Muscle of arm (tissue), 14 donors: ENCODE measurements around the gene PSG4. TPM values are rescaled to one million over a fixed set of nuclear protein-coding genes. Genes with fewer than 3 reads are reported as not detected.
"Not testable (repeated sequence)": the region's sequence is repeated elsewhere in the genome, so short reads cannot be mapped to it uniquely, and the experiment has no call there.

Experiments used
- DNase-seq: peaks from one replicate; pipeline ENCODE4 v3.0.0-alpha.2; 2013
- long read RNA-seq, 11 donors: transcript quantifications; one replicate each; lab custom pipeline, GENCODE V29; 2026
- polyA plus RNA-seq, 12 donors: library from polyadenylated mRNA; unstranded; fragments of 120-200 nt; gene quantifications; one replicate each; pipeline ENCODE4 v1.2.1, GENCODE V29; 2013; ENCODE audit not compliant: insufficient read length in 12 of 12

Gene PSG4
- 1 to 10 TPM in 1 of 12 donors, under 1 TPM in 9, not detected in 2; 0.36 to 1.8 (median 0.67) TPM for polyA plus RNA-seq
- long read RNA-seq, donor 1, result 0 reads
- long read RNA-seq, donor 2, result 0 reads
- long read RNA-seq, donor 3, result 0 reads
- long read RNA-seq, donor 4, result 0 reads
- long read RNA-seq, donor 5, result 0 reads
- long read RNA-seq, donor 6, result 0 reads
- long read RNA-seq, donor 7, result 0 reads
- long read RNA-seq, donor 8, result 0 reads
- long read RNA-seq, donor 9, result 0 reads
- long read RNA-seq, donor 10, result 0 reads
- long read RNA-seq, donor 11, result 0 reads

DNA sequence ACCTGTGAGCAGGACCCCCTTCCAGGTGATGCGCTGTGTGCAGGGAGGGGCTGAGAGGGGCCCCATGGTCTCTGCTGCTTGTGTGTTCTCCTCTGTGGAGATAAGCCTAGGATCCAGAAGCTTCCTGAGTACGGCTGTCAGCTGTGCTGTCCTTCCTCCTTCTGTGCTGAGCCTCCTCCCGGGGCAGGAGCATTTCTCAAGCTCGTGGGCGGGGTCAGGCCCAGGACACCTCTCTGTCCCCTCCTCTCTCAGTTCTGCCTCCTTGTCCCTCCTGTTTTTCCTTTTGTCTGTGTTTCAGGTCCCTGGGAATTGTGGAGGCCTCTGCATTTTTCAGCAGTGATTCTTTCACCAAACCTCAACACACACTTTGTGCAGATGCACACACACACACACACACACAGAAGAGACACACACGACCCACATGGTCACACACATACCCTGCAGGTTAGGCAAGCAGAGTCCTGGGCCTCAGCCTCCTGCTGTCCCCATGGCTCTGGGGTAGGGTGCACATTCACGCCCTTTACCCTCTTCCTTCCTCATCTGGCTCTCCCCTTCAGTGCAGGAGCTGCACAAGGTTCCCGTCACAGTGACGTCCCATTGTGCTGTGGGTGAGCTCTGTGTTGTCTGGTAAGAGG is at the start of gene PSG4:
TSS of gene PSG4 (minus strand) at position 168 of the 635 bp plus-strand sequence. CDS start at position 66, 102 bp downstream.
- DNase-seq, result not testable (repeated sequence)

DNA sequence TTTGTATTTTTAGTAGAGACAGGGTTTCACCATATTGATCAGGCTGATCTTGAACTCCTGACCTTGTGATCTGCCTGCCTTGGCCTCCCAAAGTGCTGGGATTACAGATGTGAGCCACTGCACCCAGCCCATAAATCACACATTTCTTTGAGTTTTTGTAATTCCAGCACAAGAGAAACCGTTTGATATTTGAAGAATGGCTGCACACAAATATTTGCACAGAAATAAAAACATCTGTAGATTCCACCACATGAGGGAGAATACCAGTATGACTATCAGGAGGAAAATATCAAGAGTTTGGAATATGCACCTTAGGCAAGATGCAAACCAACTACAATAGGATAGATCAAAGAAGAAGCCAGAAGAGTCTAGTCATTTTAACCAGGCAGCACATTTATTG is 46.0 kb upstream of the PSG4 start:
- not testable (repeated sequence) for DNase-seq

DNA sequence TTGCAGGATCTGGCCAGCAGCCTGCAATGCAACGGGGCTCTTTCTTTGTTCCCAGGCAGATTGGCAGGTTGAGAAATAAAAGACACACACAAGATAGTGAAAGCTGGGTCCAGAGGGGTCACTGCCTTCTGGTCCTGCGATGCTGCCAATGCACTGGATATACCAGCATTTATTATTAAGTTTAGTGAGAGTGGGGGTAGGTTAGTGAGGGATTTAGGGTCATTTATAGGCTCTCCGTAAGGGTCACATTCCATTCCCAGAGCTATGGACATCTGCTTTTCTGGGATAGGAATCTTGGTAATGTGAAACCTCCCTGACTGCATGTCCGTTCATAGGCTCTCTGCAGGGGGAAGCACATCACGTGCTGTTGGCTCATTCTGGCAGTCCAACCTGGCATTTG is 44.9 kb upstream of the PSG4 start:
- not testable (repeated sequence) for DNase-seq

DNA sequence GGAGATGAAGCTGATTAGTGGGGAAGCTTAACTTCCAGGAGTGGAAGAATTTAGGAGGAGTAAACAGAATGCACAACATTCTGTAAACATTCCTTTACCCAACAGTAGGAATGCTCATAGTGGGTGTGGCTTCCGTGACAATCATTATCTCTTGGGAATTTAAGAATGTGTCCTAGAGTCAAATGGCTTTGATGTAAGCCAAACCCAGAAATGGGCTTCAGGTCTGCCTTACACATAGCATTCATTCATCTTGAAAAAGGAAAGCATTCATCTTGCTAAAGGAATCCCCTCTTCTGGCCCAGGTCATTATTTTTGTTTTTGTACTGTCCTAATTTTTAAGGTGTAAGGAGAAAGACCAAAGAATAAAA is 43.2 kb upstream of the PSG4 start:
- not testable (repeated sequence) for DNase-seq

DNA sequence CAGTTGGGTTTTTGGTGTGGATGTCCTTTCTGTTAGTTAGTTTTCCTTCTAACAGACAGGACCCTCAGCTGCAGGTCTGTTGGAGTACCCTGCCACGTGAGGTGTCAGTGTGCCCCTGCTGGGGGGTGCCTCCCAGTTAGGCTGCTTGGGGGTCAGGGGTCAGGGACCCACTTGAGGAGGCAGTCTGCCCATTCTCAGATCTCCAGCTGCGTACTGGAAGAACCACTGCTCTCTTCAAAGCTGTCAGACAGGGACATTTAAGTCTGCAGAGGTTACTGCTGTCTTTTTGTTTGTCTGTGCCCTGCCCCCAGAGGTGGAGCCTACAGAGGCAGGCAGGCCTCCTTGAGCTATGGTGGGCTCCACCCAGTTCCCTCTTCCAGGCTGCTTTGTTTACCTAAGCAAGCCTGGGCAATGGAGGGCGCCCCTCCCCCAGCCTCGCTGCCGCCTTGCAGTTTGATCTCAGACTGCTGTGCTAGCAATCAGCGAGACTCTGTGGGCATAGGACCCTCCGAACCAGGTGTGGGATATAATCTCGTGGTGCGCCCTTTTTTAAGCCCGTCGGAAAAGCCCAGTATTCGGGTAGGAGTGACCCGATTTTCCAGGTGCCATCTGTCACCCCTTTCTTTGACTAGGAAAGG is 41.9 kb upstream of the PSG4 start:
- DNase-seq, result not testable (repeated sequence)

DNA sequence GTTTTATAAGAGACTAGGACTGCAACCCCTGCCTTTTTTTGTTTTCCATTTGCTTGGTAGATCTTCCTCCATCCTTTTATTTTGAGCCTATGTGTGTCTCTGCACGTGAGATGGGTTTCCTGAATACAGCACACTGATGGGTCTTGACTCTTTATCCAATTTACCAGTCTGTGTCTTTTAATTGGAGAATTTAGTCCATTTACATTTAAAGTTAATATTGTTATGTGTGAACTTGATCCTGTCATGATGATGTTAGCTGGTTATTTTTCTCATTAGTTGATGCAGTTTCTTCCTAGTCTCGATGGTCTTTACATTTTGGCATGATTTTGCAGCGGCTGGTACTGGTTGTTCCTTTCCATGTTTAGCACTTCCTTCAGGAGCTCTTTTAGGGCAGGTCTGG is 40.4 kb upstream of the PSG4 start:
- DNase-seq, result not testable (repeated sequence)

DNA sequence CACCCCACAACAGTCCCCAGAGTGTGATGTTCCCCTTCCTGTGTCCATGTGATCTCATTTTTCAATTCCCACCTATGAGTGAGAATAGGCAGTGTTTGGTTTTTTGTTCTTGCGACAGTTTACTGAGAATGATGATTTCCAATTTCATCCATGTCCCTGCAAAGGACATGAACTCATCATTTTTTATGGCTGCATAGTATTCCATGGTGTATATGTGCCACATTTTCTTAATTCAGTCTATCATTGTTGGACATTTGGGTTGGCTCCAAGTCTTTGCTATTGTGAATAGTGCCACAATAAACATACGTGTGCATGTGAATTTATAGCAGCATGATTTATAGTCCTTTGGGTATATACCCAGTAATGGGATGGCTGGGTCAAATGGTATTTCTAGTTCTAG is 36.8 kb upstream of the PSG4 start:
- DNase-seq, result not testable (repeated sequence)

DNA sequence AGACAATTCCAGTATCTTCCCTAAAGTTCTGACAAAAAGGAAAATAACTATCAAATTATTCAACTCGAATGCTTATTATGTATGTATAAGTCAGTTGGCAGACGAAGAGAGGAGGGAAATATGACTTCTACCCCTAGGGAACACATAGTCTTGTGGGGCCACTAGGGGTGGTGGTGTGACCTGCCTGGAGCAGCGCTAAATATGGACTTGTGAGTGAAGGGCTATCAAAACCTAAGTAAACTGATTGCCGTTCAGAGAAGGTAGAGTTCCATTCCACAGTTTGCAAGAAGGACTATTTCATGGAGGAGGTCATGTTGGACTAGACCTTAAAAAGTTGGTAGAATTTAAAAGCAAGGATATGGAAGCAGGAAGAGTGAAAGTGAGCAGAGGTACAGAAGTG is 32.8 kb upstream of the PSG4 start:
- not testable (repeated sequence) for DNase-seq

DNA sequence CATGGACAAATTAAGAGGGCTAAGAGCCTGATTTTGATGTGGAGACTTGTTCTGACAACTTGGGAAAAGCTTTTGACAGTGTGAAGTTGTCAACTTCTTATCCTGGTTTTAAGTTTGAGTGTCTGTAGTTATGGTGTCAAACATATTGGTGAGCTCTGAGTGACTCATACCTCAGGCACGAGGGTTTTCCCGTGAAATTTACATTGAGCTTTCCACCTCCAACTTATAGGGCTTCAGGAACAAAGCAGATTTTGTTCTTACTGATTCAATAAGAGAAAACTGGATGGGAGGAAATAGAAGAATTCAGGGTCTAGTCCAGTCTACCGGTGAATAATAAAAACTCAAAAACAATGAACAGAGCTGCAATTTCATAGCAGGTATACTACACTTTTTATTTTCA is 30.2 kb upstream of the PSG4 start:
- DNase-seq, result not testable (repeated sequence)

DNA sequence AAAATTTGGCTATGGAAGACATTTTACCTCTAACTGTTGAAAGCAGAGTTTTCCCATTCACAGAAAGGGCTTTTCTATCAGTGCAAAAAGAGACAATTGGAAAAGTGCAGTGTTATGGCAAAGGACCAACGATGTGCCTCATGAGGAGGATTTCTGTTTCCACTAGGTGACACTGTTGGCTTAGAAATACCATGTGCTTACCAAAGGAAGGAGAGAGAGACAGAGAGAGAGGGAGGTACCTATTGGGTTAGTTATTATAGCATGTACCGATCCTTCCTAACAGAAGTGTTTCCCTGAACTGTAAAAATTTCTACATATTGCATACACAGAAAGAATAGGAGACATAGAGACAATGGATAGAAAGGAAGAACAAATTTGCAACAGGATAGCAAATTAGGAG is 23.9 kb upstream of the PSG4 start:
- DNase-seq, result no peak

DNA sequence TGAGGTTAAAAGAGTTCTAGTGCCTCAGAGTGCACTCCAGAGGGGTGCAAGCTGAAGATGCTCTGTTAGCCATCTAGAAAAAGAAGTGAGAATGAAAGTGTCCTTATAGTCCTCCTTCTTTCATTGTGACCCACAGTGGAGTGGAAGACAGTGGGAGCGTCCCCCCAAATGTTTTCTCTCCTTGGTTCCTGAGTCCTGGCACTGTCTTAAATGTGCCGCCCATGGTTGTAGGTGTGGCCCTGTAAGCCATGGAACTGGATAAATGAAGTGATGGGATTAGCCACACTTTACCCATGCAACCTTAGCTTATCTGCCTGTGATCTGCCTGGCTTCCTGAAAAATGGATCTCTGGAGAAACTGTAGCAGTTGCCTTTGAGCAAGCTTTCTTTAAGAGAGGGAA is 23.3 kb upstream of the PSG4 start:
- not testable (repeated sequence) for DNase-seq

DNA sequence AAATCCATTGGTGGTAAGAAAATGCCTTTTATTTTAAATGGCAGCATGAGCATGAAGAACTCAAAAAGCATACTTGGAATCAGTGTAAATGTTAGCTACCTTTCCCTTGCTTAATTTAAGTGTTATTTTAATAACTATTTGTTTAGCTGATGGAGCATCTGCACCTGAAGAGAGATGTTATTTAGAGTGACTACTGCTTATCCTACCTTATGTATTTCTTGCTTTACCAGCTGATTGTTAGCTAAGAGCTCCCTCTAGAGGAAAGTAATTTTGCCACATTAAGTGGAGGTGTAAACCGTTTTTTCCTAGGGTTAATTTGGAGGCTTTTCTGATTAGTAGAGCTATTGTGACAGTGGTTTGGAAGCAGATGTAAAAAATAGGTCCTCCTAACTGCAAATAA is 21.5 kb upstream of the PSG4 start:
- DNase-seq, result not testable (repeated sequence)

DNA sequence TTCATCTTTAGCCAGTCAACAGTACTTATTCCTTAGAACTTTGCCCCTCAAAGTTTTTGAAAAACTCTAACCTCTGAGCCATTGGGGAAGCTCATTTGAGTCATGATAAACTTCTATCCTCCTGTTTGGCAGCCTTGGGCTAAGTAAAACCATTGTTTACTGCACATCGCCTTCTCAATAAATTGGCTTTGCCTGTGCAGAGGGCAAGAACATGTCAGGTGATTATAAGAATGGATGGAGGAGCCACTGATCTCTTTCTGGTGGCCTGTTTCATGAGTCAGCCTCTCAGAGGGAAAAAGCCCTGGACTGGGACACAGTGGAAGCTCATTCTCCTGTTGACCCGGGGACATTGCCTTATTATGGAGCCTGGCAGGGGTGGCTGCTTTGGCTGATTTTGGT is 19.4 kb upstream of the PSG4 start:
- DNase-seq, result no peak

DNA sequence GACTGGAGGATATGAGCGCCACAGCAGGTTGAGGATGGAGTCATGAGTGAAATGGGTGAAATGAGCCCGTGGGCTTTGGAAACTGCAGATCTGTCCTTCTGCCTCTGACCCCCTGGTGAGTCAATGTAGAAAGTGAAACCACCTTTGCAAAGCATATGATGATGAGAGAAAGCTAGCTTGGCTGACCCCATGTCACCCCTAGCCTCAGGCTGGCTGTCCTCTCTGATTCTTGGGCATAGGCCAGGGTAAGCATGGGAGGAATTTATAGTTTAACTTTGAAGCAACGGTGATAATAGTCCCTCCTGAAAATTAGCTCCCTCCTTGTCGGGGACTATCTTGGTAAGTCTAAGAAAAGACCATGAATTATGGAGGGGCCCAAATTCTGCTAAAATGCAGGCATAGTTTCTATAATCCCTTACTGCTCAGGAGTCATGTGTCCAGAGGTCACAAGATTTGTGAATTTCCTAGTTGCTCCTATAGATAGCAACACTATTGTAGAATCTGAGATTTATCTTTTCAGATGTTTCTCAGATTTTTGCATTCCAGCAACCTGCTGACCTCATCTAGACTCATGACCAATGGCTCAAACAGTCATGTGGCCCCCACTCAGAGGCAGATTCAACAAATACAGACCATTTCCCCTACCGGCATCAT is 18.9 kb upstream of the PSG4 start:
- not testable (repeated sequence) for DNase-seq

DNA sequence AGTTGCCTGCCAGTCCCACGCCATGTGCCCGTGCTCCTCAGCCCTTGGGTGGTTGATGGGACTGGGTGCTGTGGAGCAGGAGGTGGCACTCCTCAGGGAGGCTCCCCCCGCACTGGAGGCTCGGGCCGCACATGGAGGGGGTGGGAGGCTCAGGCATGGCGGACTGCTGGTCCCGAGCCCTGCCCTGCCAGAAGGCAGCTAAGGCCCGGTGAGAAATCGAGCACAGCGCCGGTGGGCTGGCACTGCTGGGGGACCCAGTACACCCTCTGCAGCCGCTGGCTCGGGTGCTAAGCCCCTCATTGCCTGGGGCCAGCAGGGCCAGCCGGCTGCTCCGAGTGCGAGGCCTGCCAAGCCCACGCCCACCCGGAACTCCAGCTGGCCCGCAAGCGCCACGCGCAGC is 16.5 kb upstream of the PSG4 start:
- not testable (repeated sequence) for DNase-seq

DNA sequence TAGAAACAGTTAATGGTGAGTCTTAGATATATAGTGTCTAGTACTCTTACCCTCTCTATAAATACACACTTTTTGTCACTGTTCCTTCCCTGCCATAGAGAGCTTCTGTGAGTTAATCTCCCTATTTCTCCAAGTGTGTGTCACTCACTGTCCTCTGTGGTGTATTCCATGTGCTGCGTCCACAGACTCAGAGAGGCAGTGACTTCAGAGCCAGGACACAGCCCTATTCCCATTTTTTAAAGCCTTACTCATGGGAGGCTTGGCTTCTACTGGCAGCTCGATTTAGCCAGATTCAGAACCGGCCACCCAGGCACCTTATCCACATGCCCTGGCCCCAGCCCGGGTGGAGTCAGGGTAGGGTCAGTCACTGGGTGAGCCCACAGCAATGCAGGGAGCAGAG is 13.7 kb upstream of the PSG4 start:
- DNase-seq, result not testable (repeated sequence)

DNA sequence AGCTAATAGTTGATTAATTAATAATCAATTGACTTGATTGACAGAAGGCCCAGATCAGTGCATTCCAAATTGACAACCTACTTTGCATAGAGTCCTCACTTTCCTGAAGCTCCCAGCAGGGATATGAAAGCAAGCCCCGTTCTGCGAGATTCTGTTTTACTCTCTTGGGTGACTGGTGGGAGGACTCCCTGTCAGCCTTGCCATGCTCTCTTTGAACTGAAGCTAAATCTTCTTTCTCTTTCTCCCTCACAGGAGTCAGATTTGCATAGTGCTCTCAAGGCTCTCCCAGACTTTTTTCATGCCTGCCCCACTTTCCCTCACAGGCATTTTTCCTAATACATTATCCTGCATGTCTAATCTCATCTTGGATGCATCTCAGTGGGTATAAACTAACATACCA is 10.4 kb upstream of the PSG4 start:
- DNase-seq, result not testable (repeated sequence)

DNA sequence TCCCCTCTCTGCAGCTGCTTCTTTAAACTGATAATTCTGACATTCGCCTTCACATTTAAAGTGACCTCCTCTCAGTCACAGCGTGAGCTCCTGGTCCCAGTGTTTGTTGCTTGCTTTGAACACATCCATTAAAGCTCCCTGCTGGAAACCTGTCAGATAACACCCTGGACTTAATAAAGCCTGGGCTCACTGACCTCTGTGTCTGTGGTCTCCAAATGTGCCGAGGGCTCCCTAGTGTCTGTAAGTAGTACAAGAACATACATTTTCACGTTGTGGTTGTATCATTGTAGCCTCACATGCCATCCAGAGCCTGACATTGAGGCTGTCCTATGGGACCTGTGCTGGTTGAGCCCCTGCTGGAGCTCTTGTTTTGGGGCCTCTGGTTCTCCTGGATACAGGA is 2.6 kb upstream of the PSG4 start:
- DNase-seq, result no peak

DNA sequence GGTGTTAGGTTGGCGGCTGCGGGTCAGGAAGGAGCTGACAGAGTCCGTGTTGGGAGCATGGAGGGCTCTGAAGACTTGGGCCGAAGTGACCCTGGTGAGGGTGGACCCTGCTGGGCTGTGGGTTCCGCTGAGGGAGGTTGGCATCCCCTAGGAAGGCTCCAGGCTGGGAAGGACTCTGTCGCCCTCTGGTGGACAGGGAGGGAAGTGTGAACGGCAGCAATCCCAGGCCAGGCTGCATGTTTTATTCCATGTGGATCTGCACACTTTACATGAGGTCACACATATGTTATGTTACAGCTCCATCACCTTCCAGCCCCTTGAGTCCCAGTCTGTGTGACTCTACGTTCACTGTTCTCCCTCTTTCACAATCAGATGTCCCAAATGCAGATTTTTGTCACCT is 1.7 kb upstream of the PSG4 start:
- DNase-seq, result not testable (repeated sequence)

DNA sequence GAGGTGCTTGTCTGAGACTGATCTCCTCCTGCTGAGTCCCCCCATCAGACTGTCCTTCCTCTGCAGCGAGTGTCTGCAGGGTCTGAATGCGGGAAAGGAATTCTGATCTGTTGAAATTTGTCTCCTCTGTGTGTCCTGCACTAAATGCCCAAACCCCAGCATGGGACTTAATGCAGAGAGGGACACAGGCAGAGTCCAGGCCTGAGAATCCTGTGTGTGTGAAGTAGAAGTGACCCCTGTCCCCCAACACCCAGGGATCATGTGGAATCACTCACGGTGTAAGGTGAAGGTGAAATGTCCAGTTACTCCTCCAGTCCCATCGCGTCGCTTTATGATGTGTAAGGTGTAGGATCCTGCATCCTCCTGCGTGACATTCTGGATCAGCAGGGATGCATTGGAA is 1.8 kb downstream of the PSG4 start:
- not testable (repeated sequence) for DNase-seq

DNA sequence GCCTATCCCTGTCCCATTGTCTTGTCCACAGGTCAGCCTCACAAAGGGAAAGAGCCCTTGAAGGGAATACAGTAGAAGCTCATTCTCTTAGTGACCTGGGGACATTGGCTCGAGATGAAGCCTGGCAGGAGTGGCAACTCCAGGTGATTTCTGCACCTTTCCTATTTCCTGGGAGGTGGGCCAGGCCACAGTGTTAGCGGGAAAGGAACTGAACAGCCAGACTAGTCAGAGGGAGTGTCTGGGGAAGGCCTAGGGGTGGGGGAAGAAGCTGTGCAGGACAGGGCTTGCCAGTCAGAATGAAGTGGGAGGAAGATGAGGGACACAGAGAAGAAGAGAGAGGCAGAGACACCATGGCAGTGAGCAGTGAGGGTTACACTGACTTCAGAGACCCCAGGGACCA is 3.5 kb downstream of the PSG4 start:
- not testable (repeated sequence) for DNase-seq

DNA sequence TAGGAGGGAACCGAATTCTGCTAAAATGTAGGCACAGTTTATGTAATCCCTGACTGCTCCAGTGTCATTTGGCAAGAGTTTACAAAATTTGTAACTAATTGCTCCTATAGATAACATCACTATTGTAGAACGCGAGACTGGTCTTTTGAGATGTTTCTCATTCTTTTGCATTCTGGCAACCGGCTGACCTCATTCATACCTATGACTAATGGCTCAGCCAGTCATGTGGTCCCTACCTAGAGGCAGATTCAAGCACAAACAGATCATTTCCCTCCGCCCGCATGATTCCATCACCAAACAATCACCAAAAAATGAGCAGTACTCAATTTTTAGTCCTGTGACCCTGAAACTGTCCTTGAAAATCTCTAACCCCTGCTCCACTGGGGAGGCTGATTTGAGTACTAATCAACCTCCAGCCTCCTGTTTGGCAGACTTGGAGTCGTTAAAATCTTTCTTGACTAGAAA is 4.1 kb downstream of the PSG4 start:
- not testable (repeated sequence) for DNase-seq
